Panc1 (cell line): Measurements from ENCODE around the gene DAND5. TPM values are rescaled to one million over a fixed set of nuclear protein-coding genes. Genes with fewer than 3 reads are reported as not detected.
A peak's percentile ranks its signal among the peaks of the same experiment; 100 is the strongest.

ENCODE experiments used
- ATAC-seq: fragments of 200-7000 bp; cut with Tn5 transposase; 2 replicates; pipeline ENCODE4 v1.9.1; 2020; ENCODE audit warnings: mild to moderate bottlenecking, moderate library complexity
- BruUV-seq: library from RNA; stranded (reverse); fragments of 400-500 nt; replicated peaks from 2 replicates; lab custom pipeline; 2021; lab: Mats Ljungman, UMichigan
- CTCF ChIA-PET: fragments of 300-600 bp; sonication (Branson Sonifier 250); formaldehyde crosslinking; loops from one replicate; lab custom pipeline; 2022; ENCODE audit warnings: antibody characterized with exemption; lab: Charles Lee
- POLR2A ChIA-PET: fragments of 300-600 bp; sonication (Branson Sonifier 250); formaldehyde crosslinking; loops from one replicate; lab custom pipeline; 2022; ENCODE audit warnings: antibody characterized with exemption; lab: Charles Lee
- DNase-seq: peaks from one replicate; pipeline ENCODE4 v3.0.0-alpha.2; 2010; ENCODE audit warnings: low read depth, low spot score
- H3K27ac ChIP-seq: 2 replicates; pipeline ENCODE4 v1.5.1; 2011; ENCODE audit warnings: mild to moderate bottlenecking, low read length, inconsistent platforms
- H3K27me3 ChIP-seq: fragments of 200-500 bp; sonication (Bioruptor generic); 2 replicates; pipeline ENCODE4 v1.6.0; 2014; ENCODE audit warnings: low read length, inconsistent platforms; ENCODE audit not compliant: control insufficient read depth, insufficient read depth
- H3K36me3 ChIP-seq: fragments of 200-500 bp; sonication (Bioruptor generic); 2 replicates; pipeline ENCODE4 v1.5.1; 2014; ENCODE audit warnings: inconsistent platforms, mild to moderate bottlenecking, low read length, moderate library complexity; ENCODE audit not compliant: control insufficient read depth, insufficient read depth
- H3K4me1 ChIP-seq: 2 replicates; pipeline ENCODE4 v1.5.1; 2011; ENCODE audit warnings: inconsistent platforms, mild to moderate bottlenecking, low read length, moderate library complexity; ENCODE audit not compliant: control insufficient read depth, insufficient read depth
- H3K4me3 ChIP-seq, 2 experiments: 2 replicates each; pipeline ENCODE4 v1.5.1; 2011 to 2012; ENCODE audit warnings: low read depth in 2 of 2, low read length in 2 of 2, mild to moderate bottlenecking in 2 of 2, inconsistent platforms in 1 of 2, moderate library complexity in 1 of 2
- H3K9me3 ChIP-seq: fragments of 200-500 bp; sonication (Bioruptor generic); 2 replicates; pipeline ENCODE4 v1.5.1; 2014; ENCODE audit warnings: low read depth, mild to moderate bottlenecking, inconsistent platforms, low read length, moderate library complexity; ENCODE audit not compliant: control insufficient read depth, insufficient read depth
- POLR2AphosphoS5 ChIP-seq: IDR thresholded peaks from 2 replicates; pipeline ENCODE4 v1.6.1; 2012; ENCODE audit warnings: mild to moderate bottlenecking, low read depth, low read length, moderate library complexity
- SIN3A ChIP-seq: IDR thresholded peaks from 2 replicates; pipeline ENCODE4 v1.6.1; 2012; ENCODE audit warnings: low read depth, mild to moderate bottlenecking, low read length, moderate library complexity, borderline replicate concordance; ENCODE audit not compliant: insufficient read depth
- TCF7L2 ChIP-seq: IDR thresholded peaks from 2 replicates; pipeline ENCODE4 v1.6.1; 2011; ENCODE audit warnings: mild to moderate bottlenecking, low read depth, low read length, inconsistent platforms
- in situ Hi-C: cut with HindIII; loops from 2 replicates; pipeline ENCODE4 v1.10.0; 2016; ENCODE audit warnings: low sequenced_read_pairs, low pct_unique_long_range_greater_than_20kb
- intact Hi-C: fragments of 100-400 bp; cut with micrococcal nuclease; formaldehyde crosslinking; loops from one replicate; pipeline ENCODE4 v1.10.0; 2022; ENCODE audit not compliant: unreplicated experiment
- total RNA-seq: library from RNA; stranded (reverse); gene quantifications from one replicate; pipeline ENCODE4 v1.2.1, GENCODE V29; 2021; ENCODE audit not compliant: unreplicated experiment
- TF ChIP-seq, protein P1 (sequence below): fragments of 450-650 bp; IDR thresholded peaks from 2 replicates; pipeline ENCODE4 v1.5.1; 2017; ENCODE audit warnings: mild to moderate bottlenecking
- TF ChIP-seq, protein P2 (sequence below), 2 experiments: IDR thresholded peaks; 2 replicates each; pipeline ENCODE4 v1.6.1; 2011 to 2012; ENCODE audit warnings: low read depth in 2 of 2, control low read depth in 1 of 2, low read length in 1 of 2, mild to moderate bottlenecking in 1 of 2, moderate library complexity in 1 of 2; ENCODE audit not compliant: insufficient read depth in 1 of 2

DAND5 gene
- total RNA-seq, 1 experiment from 2014 or later, result 0.54 TPM

DNA sequence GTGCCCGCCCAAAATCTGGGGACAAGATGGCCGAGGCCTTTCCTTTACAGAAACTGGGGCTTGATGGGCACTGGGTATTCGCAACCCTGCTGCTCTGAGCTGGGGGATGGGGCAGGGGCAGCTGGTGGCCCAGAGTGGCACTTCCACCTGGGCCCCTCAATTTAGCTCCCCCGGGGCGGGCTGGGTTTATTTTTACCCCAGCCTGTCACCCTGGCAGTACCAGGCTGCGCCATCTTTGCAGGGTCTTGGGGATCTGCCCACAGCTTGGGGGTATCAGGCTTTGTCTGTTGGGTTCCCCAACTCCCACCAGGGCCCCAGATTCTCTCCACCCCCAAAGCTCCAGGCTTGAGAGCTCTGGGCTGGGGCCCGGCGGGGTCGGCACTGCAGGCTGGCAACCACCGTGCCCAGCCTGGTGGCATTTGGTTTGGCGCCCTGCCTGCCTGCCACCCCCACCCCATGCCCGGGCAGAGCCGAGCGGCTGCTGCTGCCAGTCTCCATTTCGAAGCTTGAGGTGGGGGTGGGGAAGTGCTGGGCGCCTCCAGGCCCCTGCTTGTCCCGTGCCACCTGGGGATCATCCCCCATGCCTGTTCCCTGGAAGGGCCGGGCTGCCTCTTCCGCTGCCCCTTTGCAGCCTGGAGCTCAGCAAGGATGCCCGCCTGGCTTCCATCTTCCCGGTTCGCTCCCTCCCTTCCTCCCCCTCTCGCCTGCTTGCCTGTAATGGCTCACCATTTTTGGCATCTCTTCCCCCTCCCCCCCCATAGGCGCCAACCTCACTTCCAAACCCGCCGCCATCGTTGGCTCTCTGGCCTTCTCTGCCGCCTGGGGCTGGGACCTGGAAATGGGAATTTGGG is 37.3 kb downstream of the DAND5 start:
- CTCF ChIA-PET, result interaction anchor here (1.0 to 1.3 kb wide), 2 partner anchors 29 to 48 kb away, joined by 3 to 5 read pairs; no protein-coding TSS in a partner anchor
- intact Hi-C loops (no loop called here), in situ Hi-C loops (no loop called here)
- Histone ChIP-seq H3K27ac (peak overlapping the region; percentile 99), H3K36me3 (no peaks in the 10 kb centered on the region), H3K4me1 (peaks cover 73% of the 10 kb centered on the region), H3K4me3 (no peak overlapping the region), H3K27me3 (no peaks in the 10 kb centered on the region), H3K9me3 (no peaks in the 10 kb centered on the region)
- DNase-seq (no peak), ATAC-seq (no peak)
- POLR2A ChIA-PET, result no interaction called here
- TF ChIP-seq POLR2AphosphoS5 (no peak), SIN3A (no peak), TCF7L2 (no peak)
- TF ChIP-seq, protein P1, sequence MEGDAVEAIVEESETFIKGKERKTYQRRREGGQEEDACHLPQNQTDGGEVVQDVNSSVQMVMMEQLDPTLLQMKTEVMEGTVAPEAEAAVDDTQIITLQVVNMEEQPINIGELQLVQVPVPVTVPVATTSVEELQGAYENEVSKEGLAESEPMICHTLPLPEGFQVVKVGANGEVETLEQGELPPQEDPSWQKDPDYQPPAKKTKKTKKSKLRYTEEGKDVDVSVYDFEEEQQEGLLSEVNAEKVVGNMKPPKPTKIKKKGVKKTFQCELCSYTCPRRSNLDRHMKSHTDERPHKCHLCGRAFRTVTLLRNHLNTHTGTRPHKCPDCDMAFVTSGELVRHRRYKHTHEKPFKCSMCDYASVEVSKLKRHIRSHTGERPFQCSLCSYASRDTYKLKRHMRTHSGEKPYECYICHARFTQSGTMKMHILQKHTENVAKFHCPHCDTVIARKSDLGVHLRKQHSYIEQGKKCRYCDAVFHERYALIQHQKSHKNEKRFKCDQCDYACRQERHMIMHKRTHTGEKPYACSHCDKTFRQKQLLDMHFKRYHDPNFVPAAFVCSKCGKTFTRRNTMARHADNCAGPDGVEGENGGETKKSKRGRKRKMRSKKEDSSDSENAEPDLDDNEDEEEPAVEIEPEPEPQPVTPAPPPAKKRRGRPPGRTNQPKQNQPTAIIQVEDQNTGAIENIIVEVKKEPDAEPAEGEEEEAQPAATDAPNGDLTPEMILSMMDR, result no peak
- TF ChIP-seq, protein P2, sequence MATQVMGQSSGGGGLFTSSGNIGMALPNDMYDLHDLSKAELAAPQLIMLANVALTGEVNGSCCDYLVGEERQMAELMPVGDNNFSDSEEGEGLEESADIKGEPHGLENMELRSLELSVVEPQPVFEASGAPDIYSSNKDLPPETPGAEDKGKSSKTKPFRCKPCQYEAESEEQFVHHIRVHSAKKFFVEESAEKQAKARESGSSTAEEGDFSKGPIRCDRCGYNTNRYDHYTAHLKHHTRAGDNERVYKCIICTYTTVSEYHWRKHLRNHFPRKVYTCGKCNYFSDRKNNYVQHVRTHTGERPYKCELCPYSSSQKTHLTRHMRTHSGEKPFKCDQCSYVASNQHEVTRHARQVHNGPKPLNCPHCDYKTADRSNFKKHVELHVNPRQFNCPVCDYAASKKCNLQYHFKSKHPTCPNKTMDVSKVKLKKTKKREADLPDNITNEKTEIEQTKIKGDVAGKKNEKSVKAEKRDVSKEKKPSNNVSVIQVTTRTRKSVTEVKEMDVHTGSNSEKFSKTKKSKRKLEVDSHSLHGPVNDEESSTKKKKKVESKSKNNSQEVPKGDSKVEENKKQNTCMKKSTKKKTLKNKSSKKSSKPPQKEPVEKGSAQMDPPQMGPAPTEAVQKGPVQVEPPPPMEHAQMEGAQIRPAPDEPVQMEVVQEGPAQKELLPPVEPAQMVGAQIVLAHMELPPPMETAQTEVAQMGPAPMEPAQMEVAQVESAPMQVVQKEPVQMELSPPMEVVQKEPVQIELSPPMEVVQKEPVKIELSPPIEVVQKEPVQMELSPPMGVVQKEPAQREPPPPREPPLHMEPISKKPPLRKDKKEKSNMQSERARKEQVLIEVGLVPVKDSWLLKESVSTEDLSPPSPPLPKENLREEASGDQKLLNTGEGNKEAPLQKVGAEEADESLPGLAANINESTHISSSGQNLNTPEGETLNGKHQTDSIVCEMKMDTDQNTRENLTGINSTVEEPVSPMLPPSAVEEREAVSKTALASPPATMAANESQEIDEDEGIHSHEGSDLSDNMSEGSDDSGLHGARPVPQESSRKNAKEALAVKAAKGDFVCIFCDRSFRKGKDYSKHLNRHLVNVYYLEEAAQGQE (IDR thresholded peaks at IDR 0.05; ENCODE audit: insufficient read depth in 1 of 2, low read depth in 2 of 2, low read length in 1 of 2), result no peak
- no TSS peak for BruUV-seq

DNA sequence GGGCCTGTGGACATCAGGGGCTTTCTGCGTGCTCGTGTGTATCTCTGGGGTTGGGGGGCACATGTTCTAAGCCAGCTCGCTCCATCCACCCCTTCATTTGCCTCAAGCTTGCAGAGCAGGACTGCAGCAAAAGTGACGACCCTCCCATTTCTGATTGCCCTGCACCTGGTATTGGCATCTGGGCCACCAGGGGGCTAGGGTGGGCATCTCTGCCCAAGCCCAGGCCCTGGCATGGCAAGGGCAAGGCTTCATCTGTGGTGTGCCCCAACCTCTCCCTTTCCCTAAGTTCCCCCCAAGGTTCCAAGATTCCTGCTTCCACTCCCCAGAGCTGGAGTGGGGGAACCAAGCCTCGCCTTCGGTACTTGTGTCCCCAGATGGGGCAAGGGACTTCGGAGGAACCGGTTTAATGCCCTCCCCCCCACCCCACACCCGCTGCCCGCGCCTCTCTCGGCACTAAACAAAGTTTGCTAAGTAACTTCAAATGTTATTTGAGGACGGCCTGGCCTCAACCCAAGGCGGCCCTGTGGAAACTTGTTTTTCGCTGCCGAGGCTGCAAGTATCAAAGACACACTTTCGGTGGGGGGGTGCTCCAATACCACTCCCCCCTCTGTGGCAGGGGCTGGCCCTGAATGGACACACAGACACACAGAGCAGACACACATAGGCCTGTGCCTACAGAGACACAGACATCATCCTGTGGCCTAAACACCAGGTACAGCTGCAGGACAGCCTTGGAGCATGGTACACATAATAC is 38.1 kb downstream of the DAND5 start:
- DNase-seq (no peak), ATAC-seq (no peak)
- Histone ChIP-seq H3K27ac (peak overlapping the region; percentile 99), H3K4me3 (no peak overlapping the region), H3K27me3 (no peaks in the 10 kb centered on the region), H3K36me3 (no peaks in the 10 kb centered on the region), H3K9me3 (no peaks in the 10 kb centered on the region), H3K4me1 (peaks cover 75% of the 10 kb centered on the region)
- no TSS peak for BruUV-seq
- in situ Hi-C loops, result no loop called here
- POLR2A ChIA-PET, result no interaction called here
- TF ChIP-seq, protein P2 (IDR thresholded peaks at IDR 0.05; ENCODE audit: insufficient read depth in 1 of 2, low read depth in 2 of 2, low read length in 1 of 2), result no peak
- TF ChIP-seq SIN3A (no peak), TCF7L2 (no peak), POLR2AphosphoS5 (no peak)
- TF ChIP-seq, protein P1, result no peak
- intact Hi-C loops, result no loop called here
- CTCF ChIA-PET, result no interaction called here
